H1 (cell line): ENCODE data around the gene METRN. TPM values are rescaled to one million over a fixed set of nuclear protein-coding genes. Genes with fewer than 3 reads are reported as not detected.
A peak's percentile ranks its signal among the peaks of the same experiment; 100 is the strongest.

Experiments
- CTCF ChIA-PET: fragments of 300-600 bp; sonication (Branson Sonifier 250); formaldehyde crosslinking; loops from one replicate; lab custom pipeline; 2021; ENCODE audit not compliant: partially characterized antibody; lab: Charles Lee
- POLR2A ChIA-PET: fragments of 300-600 bp; sonication (Branson Sonifier 250); formaldehyde crosslinking; loops from one replicate; lab custom pipeline; 2021; ENCODE audit warnings: inconsistent platforms; ENCODE audit not compliant: partially characterized antibody; lab: Charles Lee
- DNase-seq, 2 experiments: peaks; one replicate each; pipeline versions ENCODE4 v3.0.0 to v3.0.0-alpha.2; 2010 to 2022; ENCODE audit warnings: low spot score in 2 of 2, low read depth in 1 of 2, mixed read lengths in 1 of 2
- FAIRE-seq: peaks from 2 replicates; lab custom pipeline; 2011; peaks lifted over from hg19 to GRCh38; lab: Jason Lieb, UNC
- H2AFZ ChIP-seq: 2 replicates; pipeline ENCODE4 v1.8.1; 2012; ENCODE audit warnings: low read length, inconsistent platforms
- H2AK5ac ChIP-seq: 2 replicates; pipeline ENCODE4 v1.6.1; 2013; ENCODE audit warnings: low read depth, low read length
- H2BK120ac ChIP-seq: replicated peaks from 2 replicates; pipeline ENCODE3; 2013; ENCODE audit warnings: low read depth, low read length, inconsistent platforms
- H2BK12ac ChIP-seq: 2 replicates; pipeline ENCODE4 v1.6.1; 2013; ENCODE audit warnings: low read depth, low read length
- H2BK15ac ChIP-seq: 2 replicates; pipeline ENCODE4 v1.6.1; 2013; ENCODE audit warnings: low read length
- H2BK20ac ChIP-seq: 2 replicates; pipeline ENCODE4 v1.6.1; 2013; ENCODE audit warnings: low read length
- H2BK5ac ChIP-seq: 2 replicates; pipeline ENCODE4 v1.6.1; 2013; ENCODE audit warnings: low read depth, low read length
- H3K14ac ChIP-seq: 2 replicates; pipeline ENCODE4 v1.6.1; 2013; ENCODE audit warnings: inconsistent platforms; ENCODE audit not compliant: insufficient read length
- H3K18ac ChIP-seq: 2 replicates; pipeline ENCODE4 v1.6.1; 2013; ENCODE audit warnings: low read length; ENCODE audit errors: extremely low read depth
- H3K23ac ChIP-seq: 2 replicates; pipeline ENCODE4 v1.6.1; 2013; ENCODE audit warnings: inconsistent platforms; ENCODE audit not compliant: insufficient read length
- H3K23me2 ChIP-seq: 2 replicates; pipeline ENCODE4 v1.6.1; 2013; ENCODE audit warnings: low read depth, low read length
- H3K27ac ChIP-seq: 2 replicates; pipeline ENCODE4 v1.6.1; 2011; ENCODE audit warnings: low read depth, low read length, inconsistent platforms
- H3K27me3 ChIP-seq, 4 experiments: replicated peaks in 1 of 4; 1 replicate in 1 of 4; 2 replicates in 3 of 4; pipeline versions ENCODE4 v1.6.1 to v1.8.1; 2011 to 2013; ENCODE audit warnings: low read length in 3 of 4, mild to moderate bottlenecking in 3 of 4, inconsistent platforms in 2 of 4, mixed read lengths in 2 of 4, moderate library complexity in 1 of 4; ENCODE audit not compliant: control insufficient read depth in 3 of 4, insufficient read depth in 3 of 4; ENCODE audit errors: extremely low read depth in 1 of 4
- H3K36me3 ChIP-seq, 4 experiments: 2 replicates each; pipeline versions ENCODE4 v1.6.1 to v1.8.1; 2011 to 2013; ENCODE audit warnings: mild to moderate bottlenecking in 4 of 4, low read length in 3 of 4, moderate library complexity in 2 of 4, control low read depth in 1 of 4, inconsistent platforms in 1 of 4; ENCODE audit not compliant: insufficient read depth in 4 of 4, control insufficient read depth in 2 of 4
- H3K4ac ChIP-seq: replicated peaks from 2 replicates; pipeline ENCODE3; 2013; ENCODE audit warnings: low read length, low read depth, mixed read lengths, inconsistent platforms; ENCODE audit not compliant: insufficient read length
- H3K4me1 ChIP-seq, 4 experiments: replicated peaks in 1 of 4; 1 replicate in 1 of 4; 2 replicates in 3 of 4; pipeline versions ENCODE4 v1.6.1 to v1.8.1; 2011 to 2013; ENCODE audit warnings: low read length in 3 of 4, inconsistent platforms in 2 of 4, mixed read lengths in 1 of 4; ENCODE audit not compliant: insufficient read depth in 4 of 4, control insufficient read depth in 3 of 4
- H3K4me2 ChIP-seq, 2 experiments: 2 replicates each; pipeline versions ENCODE4 v1.6.1 to v1.8.1; 2011 to 2013; ENCODE audit warnings: low read depth in 2 of 2, low read length in 2 of 2, control low read depth in 1 of 2, inconsistent platforms in 1 of 2, mild to moderate bottlenecking in 1 of 2; ENCODE audit not compliant: insufficient read depth in 1 of 2
- H3K4me3 ChIP-seq, 4 experiments: fragments of 200-600, 300-600 bp in 1 of 4; sonication (generic), shearing (Covaris generic), sonication (Bioruptor Twin) in 1 of 4; 2 replicates each; pipeline versions ENCODE4 v1.5.1 to v1.8.1; 2011 to 2016; ENCODE audit warnings: low read length in 4 of 4, low read depth in 3 of 4, control low read depth in 2 of 4, inconsistent platforms in 2 of 4, mild to moderate bottlenecking in 2 of 4, mixed read lengths in 1 of 4, moderate library complexity in 1 of 4; ENCODE audit not compliant: insufficient read depth in 2 of 4; ENCODE audit errors: extremely low read depth in 1 of 4
- H3K56ac ChIP-seq: replicated peaks from 2 replicates; pipeline ENCODE3; 2013; ENCODE audit warnings: low read depth, mild to moderate bottlenecking, mixed read lengths, low read length, inconsistent platforms; ENCODE audit not compliant: insufficient read length
- H3K79me1 ChIP-seq: 2 replicates; pipeline ENCODE4 v1.6.1; 2013; ENCODE audit warnings: low read depth, low read length, control low read depth
- H3K79me2 ChIP-seq, 2 experiments: 2 replicates each; pipeline versions ENCODE4 v1.6.1 to v1.8.1; 2012 to 2013; ENCODE audit warnings: low read length in 2 of 2, mild to moderate bottlenecking in 2 of 2, inconsistent platforms in 1 of 2; ENCODE audit not compliant: insufficient read depth in 2 of 2, control insufficient read depth in 1 of 2
- H3K9ac ChIP-seq, 4 experiments: replicated peaks in 1 of 4; 1 replicate in 1 of 4; 2 replicates in 3 of 4; pipeline versions ENCODE4 v1.6.1 to v1.8.1; 2011 to 2013; ENCODE audit warnings: low read depth in 3 of 4, low read length in 3 of 4, control low read depth in 2 of 4, mild to moderate bottlenecking in 2 of 4, moderate library complexity in 2 of 4, inconsistent platforms in 1 of 4; ENCODE audit errors: extremely low read depth in 1 of 4
- H3K9me3 ChIP-seq, 2 experiments: 2 replicates each; pipeline versions ENCODE4 v1.6.1 to v1.8.1; 2012 to 2013; ENCODE audit warnings: mild to moderate bottlenecking in 2 of 2, moderate library complexity in 2 of 2, control low read depth in 1 of 2, inconsistent platforms in 1 of 2, low read depth in 1 of 2, low read length in 1 of 2, mixed read lengths in 1 of 2; ENCODE audit not compliant: insufficient read depth in 2 of 2
- H4K20me1 ChIP-seq, 2 experiments: replicated peaks in 1 of 2; 2 replicates each; pipeline versions ENCODE3 to v1.8.1; 2011 to 2013; ENCODE audit warnings: inconsistent platforms in 2 of 2, low read length in 2 of 2, mild to moderate bottlenecking in 1 of 2; ENCODE audit not compliant: insufficient read depth in 2 of 2, control insufficient read depth in 1 of 2
- H4K5ac ChIP-seq: 2 replicates; pipeline ENCODE4 v1.6.1; 2013; ENCODE audit warnings: low read length, low read depth, mixed read lengths, inconsistent platforms; ENCODE audit not compliant: insufficient read length
- H4K8ac ChIP-seq: 2 replicates; pipeline ENCODE4 v1.8.0; 2013; ENCODE audit warnings: mild to moderate bottlenecking, moderate library complexity, low read length, inconsistent platforms; ENCODE audit not compliant: insufficient read depth; ENCODE audit errors: extremely low read depth
- H4K91ac ChIP-seq: replicated peaks from 2 replicates; pipeline ENCODE3; 2013; ENCODE audit warnings: low read length, mixed read lengths, inconsistent platforms; ENCODE audit not compliant: insufficient read length
- ASH2L ChIP-seq: fragments of 200-600, 300-600 bp; sonication (generic); IDR thresholded peaks from one replicate; pipeline ENCODE4 v1.7.1; 2017; ENCODE audit warnings: low read length
- BACH1 ChIP-seq: IDR thresholded peaks from 2 replicates; pipeline ENCODE4 v1.6.1; 2012; ENCODE audit warnings: low read length, improper control_type of control experiment
- E2F6 ChIP-seq: IDR thresholded peaks from 2 replicates; pipeline ENCODE4 v1.6.1; 2012; ENCODE audit warnings: inconsistent platforms
- EZH2 ChIP-seq: fragments of 200-600 bp; sonication (generic); IDR thresholded peaks from 2 replicates; pipeline ENCODE4 v1.7.1; 2012; ENCODE audit warnings: low read depth, mild to moderate bottlenecking, moderate library complexity, low read length, inconsistent platforms; ENCODE audit not compliant: severe bottlenecking
- JUN ChIP-seq: IDR thresholded peaks from 2 replicates; pipeline ENCODE4 v1.6.1; 2011; ENCODE audit warnings: low read depth, mild to moderate bottlenecking, improper control_type of control experiment, low read length
- KDM1A ChIP-seq: fragments of 200-600, 300-600 bp; sonication (generic); IDR thresholded peaks from 2 replicates; pipeline ENCODE4 v1.7.1; 2016; ENCODE audit warnings: mild to moderate bottlenecking, low read length, borderline replicate concordance
- KDM4A ChIP-seq: IDR thresholded peaks from one replicate; pipeline ENCODE4 v1.7.1; 2012; ENCODE audit warnings: low read depth, mild to moderate bottlenecking, moderate library complexity, low read length, inconsistent platforms; ENCODE audit not compliant: severe bottlenecking
- MAFK ChIP-seq: IDR thresholded peaks from 2 replicates; pipeline ENCODE4 v1.6.1; 2012; ENCODE audit warnings: low read depth, mild to moderate bottlenecking, improper control_type of control experiment, low read length
- RBBP5 ChIP-seq: IDR thresholded peaks from 2 replicates; pipeline ENCODE4 v1.7.1; 2012; ENCODE audit warnings: low read depth, mild to moderate bottlenecking, inconsistent platforms, low read length, moderate library complexity, borderline replicate concordance
- SAP30 ChIP-seq: fragments of 300-600 bp; sonication (generic); IDR thresholded peaks from 2 replicates; pipeline ENCODE4 v1.7.1; 2012; ENCODE audit warnings: low read length, moderate library complexity, mild to moderate bottlenecking, inconsistent platforms; ENCODE audit not compliant: insufficient read depth, insufficient replicate concordance
- SIRT6 ChIP-seq: IDR thresholded peaks from one replicate; pipeline ENCODE4 v1.7.1; 2012; ENCODE audit warnings: low read length, inconsistent platforms
- WGBS, 2 experiments: shearing (Covaris generic) in 1 of 2; methylation state at CpG; one replicate each; pipeline versions ENCODE4 v1.1.6 to v1.1.7; 2013 to 2015; ENCODE audit warnings: low lambda C conversion rate in 2 of 2, mixed read lengths in 2 of 2, inconsistent platforms in 1 of 2, low coverage in 1 of 2, missing lambda C conversion rate in 1 of 2; ENCODE audit not compliant: insufficient replicate concordance in 2 of 2, insufficient coverage in 1 of 2, insufficient read length in 1 of 2; ENCODE audit errors: extremely low coverage in 1 of 2, missing lambda C conversion rate in 1 of 2; 5-methylcytosine and 5-hydroxymethylcytosine counted together
- polyA plus RNA-seq, 7 experiments: library from polyadenylated mRNA; depleted of rRNA in 3 of 7; stranded (reverse) in 5 of 7; unstranded in 2 of 7; fragments of >200 nt in 5 of 7; fragments of 200-250 nt in 2 of 7; gene quantifications; 1 replicate in 5 of 7; 2 replicates in 1 of 7; 4 replicates in 1 of 7; pipeline versions ENCODE4 v1.2.1 to v1.2.3, GENCODE V29; 2011 to 2013; ENCODE audit warnings: missing spikeins in 2 of 7, mixed read lengths in 2 of 7
- total RNA-seq: library from RNA; stranded (reverse); fragmentation: NEBNext Ultra II Directional; extraction: Animal tissue kit (Norgen Biotek cat#: 25700); gene quantifications from 2 replicates; pipeline ENCODE4 v1.2.1, GENCODE V29; 2021

METRN gene
- total and polyA plus RNA-seq, 2 of the 8 experiments (the other 6 are each of a cell fraction or from before 2014, with no cell fraction given): 18.7 to 25.8 TPM

- Histone ChIP-seq H3K4me3 (peak overlapping the region; percentile 71 to 89 (median 76)), H3K27me3 (no peaks in the 10 kb centered on the region), H3K4me2 (peak overlapping the region; percentile 46 to 83), H4K8ac (peak overlapping the region; percentile 71), H2BK120ac (no peak overlapping the region), H4K20me1 (peaks cover 5 to 26% of the 10 kb centered on the region in 2 experiments), H2BK12ac (no peak overlapping the region), H2BK20ac (no peak overlapping the region), H3K14ac (no peak overlapping the region), H2AK5ac (no peak overlapping the region; the same call in 1 of the 2 replicates), H3K56ac (peak overlapping the region; percentile 39), H3K23me2 (peaks cover 5% of the 10 kb centered on the region; the same call in 1 of the 2 replicates), H2BK5ac (no peak overlapping the region), H3K36me3 (peaks cover 13 to 44% (median 33%) of the 10 kb centered on the region in 4 experiments), H3K79me2 (peaks cover 0 to 13% of the 10 kb centered on the region in 2 experiments; a peak in 1 of 4 replicates), H2BK15ac (0 out of 2 replicates have a peak overlapping the region, but pooled peaks have one; percentile 29), H3K9me3 (no peaks in the 10 kb centered on the region), H4K5ac (no peak overlapping the region), H3K4me1 (peaks cover 0 to 8% (median 5%) of the 10 kb centered on the region in 4 experiments; a peak in 5 of 7 replicates), H3K23ac (no peak overlapping the region), H3K18ac (no peak overlapping the region), H3K9ac (peak overlapping the region; percentile 38 to 75 (median 57)), H3K27ac (peak overlapping the region; percentile 23; the same call in 1 of the 2 replicates), H4K91ac (no peak overlapping the region), H2AFZ (no peak overlapping the region), H3K4ac (peak overlapping the region; percentile 85), H3K79me1 (peaks cover 13% of the 10 kb centered on the region)
- no peak for DNase-seq
- ChIA-PET POLR2A (interaction anchor here (1.3 to 17.4 kb wide), 5 partner anchors 10 to 143 kb away, joined by 4 to 214 read pairs (median 5); partner anchors contain the start of genes JMJD8, RHBDL1, STUB1 and WDR90), CTCF (interaction anchor here (1.4 to 12.0 kb wide), 4 partner anchors 9 to 233 kb away, joined by 3 to 104 read pairs (median 40); partner anchors contain the start of genes WDR24 and WDR90)
- WGBS, 2 experiments: 32% methylated on average over 33 of the region's 50 CpGs; no CpG with 5 or more reads in 1 of the 2 experiments
- no peak for FAIRE-seq
- TF ChIP-seq SAP30 (no peak), JUN (no peak), SIRT6 (no peak), E2F6 (no peak), EZH2 (no peak), MAFK (no peak), RBBP5 (no peak), KDM1A (no peak), BACH1 (no peak), KDM4A (no peak), ASH2L (no peak)
Observed at GRCh38 chr16:668519-669171, 46.3 kb upstream of the METRN start.
